Heart left ventricle (tissue), 13 donors: ENCODE results near the gene ICAM2.

ENCODE experiments used
- POLR2A ChIP-seq, 2 donors: fragments of 450-650 bp; IDR thresholded peaks; one replicate each; pipeline ENCODE4 v1.6.1; 2017; ENCODE audit warnings: antibody characterized with exemption in 2 of 2, mild to moderate bottlenecking in 2 of 2, moderate library complexity in 2 of 2
- TF ChIP-seq, protein P1 (sequence below), 12 donors: fragments of 200-600 bp; sonication (generic) in 4 of 12; IDR thresholded peaks; one replicate each; pipeline versions ENCODE4 v1.5.0 to v1.8.0; 2018 to 2022; ENCODE audit warnings: antibody characterized with exemption in 12 of 12, mild to moderate bottlenecking in 5 of 12
- donor health status: ischemic (EF 13 %, LVEDD 7.1; RV severe dilation, severe dysfunction).
- donor health status: DM: no; HTN: yes; CAD: no.
- donor health status: DM: no; HTN: no; CAD: no.
- donor health status: ischemic (EF 25% LVEDD 6.9; RV normal size, moderate dysfunction).
- donor health status: ischemic (EF 25% LVEDD 5.7; RV mildly dilated, moderate dysfunction).
- donor health status: ischemic (EF 35%, LVEDD 5.7; RV mildly dilated, moderate dysfunction).
- donor health status: nonischemic (EF 11% LVEDD 7.7; RV severe dilation, severe dysfunction).
- donor health status: DM: yes; HTN: yes; CAD: no.
- donor health status: PGD.
- donor health status: ischemic (EF 29% LVEDD 5.4; RV normal size, mild dysfunction).
- donor health status: nonischemic (EF 23%, LVEDD 6.1; RV moderate dilation, normal function).

DNA sequence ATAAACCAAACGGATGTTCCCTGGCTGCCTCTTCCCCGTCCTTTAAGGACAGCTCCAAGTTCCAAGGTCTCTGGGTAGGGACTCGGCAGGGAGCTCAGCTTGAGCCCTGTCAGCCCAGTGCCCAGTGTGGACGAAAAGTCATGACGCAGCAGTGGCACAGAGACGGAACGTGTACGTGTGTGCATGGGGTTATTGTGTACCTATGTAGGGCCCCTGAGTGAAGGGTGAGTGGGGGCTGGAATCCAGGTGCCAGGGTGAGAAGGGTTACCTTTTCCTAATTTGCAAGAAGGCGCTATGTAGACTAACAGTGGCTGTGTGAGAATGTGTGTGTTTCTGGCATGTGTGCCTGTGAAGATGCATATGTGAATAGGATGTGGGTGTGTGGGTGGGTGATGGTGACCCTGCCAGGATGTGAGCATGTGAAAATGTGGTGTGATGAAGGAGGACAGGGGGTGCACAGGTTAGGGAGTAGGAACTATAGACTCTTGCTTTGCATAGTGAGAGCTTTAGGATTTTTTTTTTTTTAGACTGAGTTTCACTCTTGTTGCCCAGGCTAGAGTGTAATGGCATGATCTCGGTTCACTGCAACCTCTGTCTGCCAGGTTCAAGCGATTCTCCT lies 53.7 kb downstream of the ICAM2 start:
- TF ChIP-seq POLR2A (IDR thresholded peaks at IDR 0.05): no peak
- TF ChIP-seq, protein P1, sequence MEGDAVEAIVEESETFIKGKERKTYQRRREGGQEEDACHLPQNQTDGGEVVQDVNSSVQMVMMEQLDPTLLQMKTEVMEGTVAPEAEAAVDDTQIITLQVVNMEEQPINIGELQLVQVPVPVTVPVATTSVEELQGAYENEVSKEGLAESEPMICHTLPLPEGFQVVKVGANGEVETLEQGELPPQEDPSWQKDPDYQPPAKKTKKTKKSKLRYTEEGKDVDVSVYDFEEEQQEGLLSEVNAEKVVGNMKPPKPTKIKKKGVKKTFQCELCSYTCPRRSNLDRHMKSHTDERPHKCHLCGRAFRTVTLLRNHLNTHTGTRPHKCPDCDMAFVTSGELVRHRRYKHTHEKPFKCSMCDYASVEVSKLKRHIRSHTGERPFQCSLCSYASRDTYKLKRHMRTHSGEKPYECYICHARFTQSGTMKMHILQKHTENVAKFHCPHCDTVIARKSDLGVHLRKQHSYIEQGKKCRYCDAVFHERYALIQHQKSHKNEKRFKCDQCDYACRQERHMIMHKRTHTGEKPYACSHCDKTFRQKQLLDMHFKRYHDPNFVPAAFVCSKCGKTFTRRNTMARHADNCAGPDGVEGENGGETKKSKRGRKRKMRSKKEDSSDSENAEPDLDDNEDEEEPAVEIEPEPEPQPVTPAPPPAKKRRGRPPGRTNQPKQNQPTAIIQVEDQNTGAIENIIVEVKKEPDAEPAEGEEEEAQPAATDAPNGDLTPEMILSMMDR (IDR thresholded peaks at IDR 0.05): no peak
